Keratinocyte (primary cell): ENCODE results near the gene GALNT9.

Source experiments
- CTCF ChIP-seq, 3 experiments: IDR thresholded peaks in 1 of 3; conservative IDR thresholded peaks in 1 of 3; optimal IDR thresholded peaks in 1 of 3; 2 replicates in 2 of 3; 3 replicates in 1 of 3; pipeline versions ENCODE3 to v1.5.1; 2011; ENCODE audit warnings: low read length in 3 of 3, mild to moderate bottlenecking in 3 of 3, moderate library complexity in 2 of 3, control low read depth in 1 of 3, inconsistent platforms in 1 of 3; ENCODE audit not compliant: insufficient read depth in 2 of 3; ENCODE audit errors: extremely low read depth in 1 of 3
- EZH2 ChIP-seq: IDR thresholded peaks from one replicate; pipeline ENCODE4 v1.6.1; 2012; ENCODE audit warnings: inconsistent platforms, mild to moderate bottlenecking, low read length, moderate library complexity

GRCh38 chr12:132355742-132356681 is 26.6 kb upstream of the GALNT9 start:
- TF ChIP-seq CTCF (optimal IDR thresholded peaks at IDR 0.05 in 1 of 3, IDR thresholded peaks at IDR 0.05 in 1 of 3, conservative IDR thresholded peaks at IDR 0.05 in 1 of 3; ENCODE audit: extremely low read depth in 1 of 3, insufficient read depth in 2 of 3, low read length in 3 of 3) (no peak), EZH2 (no peak)
